ENCODE results near the gene RGSL1.
A peak's percentile ranks its signal among the peaks of the same experiment; 100 is the strongest.

The RGSL1 gene

DNA sequence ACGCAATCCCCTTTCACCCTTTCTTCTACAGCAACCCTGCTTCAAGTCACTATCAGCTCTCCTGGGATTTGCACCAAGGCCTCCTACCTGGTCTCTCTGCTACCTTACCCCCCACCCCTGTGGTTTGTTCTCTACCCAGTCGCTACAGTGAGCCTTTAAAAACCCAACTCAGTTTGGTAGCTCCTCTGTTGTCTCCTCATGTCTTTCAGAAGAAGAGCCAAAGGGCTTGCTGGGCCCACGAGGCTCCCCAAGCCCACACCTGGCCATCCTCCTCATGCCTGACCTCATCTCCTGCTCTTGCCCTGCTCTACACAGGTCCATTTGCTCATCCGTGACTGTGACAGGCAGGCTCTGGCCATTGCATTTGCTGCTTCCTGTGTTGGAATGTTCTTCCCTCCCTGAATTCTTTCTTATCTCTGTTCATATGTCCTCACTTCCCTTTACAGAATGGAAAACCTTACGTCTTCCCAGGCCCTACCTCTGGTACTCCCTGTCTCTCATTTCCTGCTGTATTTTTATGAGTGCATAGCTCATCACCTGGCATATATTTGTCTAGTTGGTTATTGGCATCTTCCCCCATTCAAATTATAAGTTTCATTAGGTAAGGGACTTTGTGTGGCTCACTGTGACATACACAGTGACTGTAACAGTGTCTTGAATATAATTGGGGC is 150.9 kb downstream of the RGSL1 start:
- WGBS (ENCODE audit: extremely low coverage, insufficient coverage, low lambda C conversion rate) = no CpG with 5 or more reads among the region's 5 CpGs
- no peak overlapping the region for H3K23ac ChIP-seq (ENCODE audit: low read length)
- H3K56ac ChIP-seq (ENCODE audit: low read length) = peak overlapping the region; percentile 61
- H3K18ac ChIP-seq (ENCODE audit: low read length) = no peak overlapping the region
- H4K5ac ChIP-seq (ENCODE audit: low read length) = no peak overlapping the region
- no peak overlapping the region for H3K4me3 ChIP-seq (ENCODE audit: low read length)
- H2BK15ac ChIP-seq (replicated peaks; ENCODE audit: low read depth) = no peak overlapping the region
- no peak for DNase-seq
- no peaks in the 10 kb centered on the region for H3K27me3 ChIP-seq (ENCODE audit: insufficient read depth, low read length, poor library complexity)
- peak overlapping the region; percentile 4 for H2BK5ac ChIP-seq (ENCODE audit: low read length)
- peaks cover 36% of the 10 kb centered on the region for H3K79me2 ChIP-seq (ENCODE audit: control insufficient read depth, insufficient read depth, low read length)
- H3K4ac ChIP-seq (ENCODE audit: low read depth, low read length) = no peak overlapping the region
- no peak overlapping the region for H4K8ac ChIP-seq (ENCODE audit: low read depth, low read length)
- H3K27ac ChIP-seq (ENCODE audit: low read depth, low read length) = no peak overlapping the region
- peak overlapping the region; percentile 49 for H3K9ac ChIP-seq (ENCODE audit: low read length)
- peaks cover 9% of the 10 kb centered on the region for H3K4me1 ChIP-seq (ENCODE audit: control insufficient read depth, low read depth, low read length)
- peak overlapping the region; percentile 6 for H3K4me2 ChIP-seq (ENCODE audit: low read length)
- no peak overlapping the region for H2AK5ac ChIP-seq (ENCODE audit: low read length)
- H2BK120ac ChIP-seq (ENCODE audit: low read depth, low read length) = no peak overlapping the region
- H3K36me3 ChIP-seq (ENCODE audit: control insufficient read depth, insufficient read depth, low read length) = peaks cover 15% of the 10 kb centered on the region
- H3K79me1 ChIP-seq (ENCODE audit: low read length) = peaks cover 16% of the 10 kb centered on the region

DNA sequence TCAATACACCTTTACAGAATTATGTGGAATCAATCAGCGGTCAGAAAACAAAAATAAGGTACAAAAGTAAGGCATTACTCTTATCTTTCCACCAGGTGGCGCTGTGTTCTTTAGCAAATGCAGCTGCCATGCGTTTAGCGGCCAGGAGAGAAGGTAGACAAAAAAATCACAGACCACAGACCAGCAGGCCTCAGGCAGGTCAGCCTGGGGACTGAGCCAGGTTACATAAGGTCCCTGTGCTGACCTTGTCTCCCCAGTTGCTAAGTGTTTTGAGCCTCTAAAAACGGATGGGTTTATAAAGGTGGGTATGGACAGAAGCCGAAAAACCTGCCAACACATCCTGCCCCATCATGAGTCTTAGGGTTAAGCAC is 151.5 kb downstream of the RGSL1 start:
- Histone ChIP-seq H3K27me3 (ENCODE audit: insufficient read depth, low read length, poor library complexity) (no peaks in the 10 kb centered on the region), H3K56ac (ENCODE audit: low read length) (peak overlapping the region; percentile 78), H2AK5ac (ENCODE audit: low read length) (no peak overlapping the region), H4K8ac (ENCODE audit: low read depth, low read length) (no peak overlapping the region), H3K4me2 (ENCODE audit: low read length) (peak overlapping the region; percentile 15), H3K79me2 (ENCODE audit: control insufficient read depth, insufficient read depth, low read length) (peaks cover 36% of the 10 kb centered on the region), H2BK15ac (replicated peaks; ENCODE audit: low read depth) (no peak overlapping the region), H3K9ac (ENCODE audit: low read length) (peak overlapping the region; percentile 90), H2BK120ac (ENCODE audit: low read depth, low read length) (no peak overlapping the region), H2BK5ac (ENCODE audit: low read length) (peak overlapping the region; percentile 13), H3K4me1 (ENCODE audit: control insufficient read depth, low read depth, low read length) (peaks cover 9% of the 10 kb centered on the region), H3K18ac (ENCODE audit: low read length) (no peak overlapping the region), H3K23ac (ENCODE audit: low read length) (no peak overlapping the region), H3K4me3 (ENCODE audit: low read length) (no peak overlapping the region), H3K79me1 (ENCODE audit: low read length) (peaks cover 16% of the 10 kb centered on the region), H3K4ac (ENCODE audit: low read depth, low read length) (no peak overlapping the region), H4K5ac (ENCODE audit: low read length) (no peak overlapping the region), H3K36me3 (ENCODE audit: control insufficient read depth, insufficient read depth, low read length) (peaks cover 15% of the 10 kb centered on the region), H3K27ac (ENCODE audit: low read depth, low read length) (no peak overlapping the region)
- WGBS (ENCODE audit: extremely low coverage, insufficient coverage, low lambda C conversion rate) = no CpG with 5 or more reads among the region's 6 CpGs
- peak; percentile 91 for DNase-seq

DNA sequence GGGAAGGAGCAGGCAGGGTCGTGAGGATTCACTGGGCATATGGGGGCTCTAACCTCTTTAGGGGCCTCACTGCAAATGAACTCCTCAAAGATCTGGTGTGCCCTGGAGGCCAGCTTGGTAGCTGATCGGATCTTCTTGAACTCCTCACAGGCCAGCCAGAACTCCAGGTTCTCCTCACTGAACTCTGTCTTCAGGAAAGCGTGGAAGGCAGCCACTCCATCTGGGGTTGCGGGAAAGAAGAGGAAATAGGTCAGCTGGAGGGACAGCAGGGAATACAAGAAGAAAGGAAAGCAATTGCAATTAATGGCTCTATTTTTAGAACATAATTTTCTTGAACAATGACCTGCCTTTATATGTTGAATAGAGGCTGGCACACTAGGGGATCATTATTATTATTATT is 152.0 kb downstream of the RGSL1 start:
- H3K4me1 ChIP-seq (ENCODE audit: control insufficient read depth, low read depth, low read length) = peaks cover 9% of the 10 kb centered on the region
- no peak for DNase-seq
- no peak overlapping the region for H4K8ac ChIP-seq (ENCODE audit: low read depth, low read length)
- peak overlapping the region; percentile 6 for H3K18ac ChIP-seq (ENCODE audit: low read length)
- peaks cover 36% of the 10 kb centered on the region for H3K79me2 ChIP-seq (ENCODE audit: control insufficient read depth, insufficient read depth, low read length)
- H2BK5ac ChIP-seq (ENCODE audit: low read length) = peak overlapping the region; percentile 13
- no peaks in the 10 kb centered on the region for H3K27me3 ChIP-seq (ENCODE audit: insufficient read depth, low read length, poor library complexity)
- peak overlapping the region; percentile 78 for H3K56ac ChIP-seq (ENCODE audit: low read length)
- peak overlapping the region; percentile 15 for H3K4me2 ChIP-seq (ENCODE audit: low read length)
- H2BK15ac ChIP-seq (replicated peaks; ENCODE audit: low read depth) = no peak overlapping the region
- peak overlapping the region; percentile 29 for H2AK5ac ChIP-seq (ENCODE audit: low read length)
- no CpG with 5 or more reads among the region's 4 CpGs for WGBS (ENCODE audit: extremely low coverage, insufficient coverage, low lambda C conversion rate)
- H3K79me1 ChIP-seq (ENCODE audit: low read length) = peaks cover 16% of the 10 kb centered on the region
- H3K27ac ChIP-seq (ENCODE audit: low read depth, low read length) = no peak overlapping the region
- peaks cover 15% of the 10 kb centered on the region for H3K36me3 ChIP-seq (ENCODE audit: control insufficient read depth, insufficient read depth, low read length)
- H3K4me3 ChIP-seq (ENCODE audit: low read length) = peak overlapping the region; percentile 4
- no peak overlapping the region for H3K23ac ChIP-seq (ENCODE audit: low read length)
- no peak overlapping the region for H4K5ac ChIP-seq (ENCODE audit: low read length)
- no peak overlapping the region for H3K4ac ChIP-seq (ENCODE audit: low read depth, low read length)
- H2BK120ac ChIP-seq (ENCODE audit: low read depth, low read length) = no peak overlapping the region
- peak overlapping the region; percentile 90 for H3K9ac ChIP-seq (ENCODE audit: low read length)

DNA sequence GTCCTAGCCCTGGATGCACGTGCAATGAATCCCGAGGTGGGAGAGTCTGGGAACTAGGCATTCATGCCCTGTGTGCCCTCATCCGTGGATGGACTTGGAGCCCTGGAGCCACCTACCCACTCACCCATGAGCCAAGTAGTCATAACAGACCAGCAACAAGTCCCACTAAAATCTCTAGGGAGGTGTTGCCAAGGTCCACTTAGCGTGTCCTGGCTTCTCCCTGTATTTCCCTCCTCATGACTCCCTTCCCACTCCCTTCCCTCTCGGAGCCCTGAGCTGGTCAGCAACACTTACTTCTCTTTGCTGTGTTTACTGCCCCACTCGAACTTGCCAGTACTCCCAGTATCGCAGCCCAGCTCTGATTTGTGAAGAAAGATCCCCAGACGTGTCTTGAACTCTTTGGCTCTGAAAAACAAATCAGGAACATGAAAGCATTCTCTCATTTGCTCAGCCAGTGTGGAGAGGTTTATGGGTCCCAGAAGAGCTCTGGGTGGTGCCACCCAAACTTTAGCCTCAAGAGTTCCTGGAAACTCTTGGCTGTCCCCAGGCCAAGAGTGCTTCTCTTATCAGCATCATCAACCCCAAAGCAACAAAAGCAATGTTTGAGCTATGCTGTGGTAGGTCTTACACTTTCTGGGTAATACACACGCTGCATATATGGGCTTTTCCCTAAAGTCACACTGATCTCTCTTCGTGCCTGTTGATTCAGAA is 153.1 kb downstream of the RGSL1 start:
- Histone ChIP-seq H3K9ac (ENCODE audit: low read length) (peak overlapping the region; percentile 90), H3K4me1 (ENCODE audit: control insufficient read depth, low read depth, low read length) (peaks cover 9% of the 10 kb centered on the region), H3K4ac (ENCODE audit: low read depth, low read length) (no peak overlapping the region), H3K4me2 (ENCODE audit: low read length) (peak overlapping the region; percentile 84), H3K27me3 (ENCODE audit: insufficient read depth, low read length, poor library complexity) (no peaks in the 10 kb centered on the region), H2BK15ac (replicated peaks; ENCODE audit: low read depth) (no peak overlapping the region), H3K18ac (ENCODE audit: low read length) (peak overlapping the region; percentile 42), H2BK5ac (ENCODE audit: low read length) (no peak overlapping the region), H3K4me3 (ENCODE audit: low read length) (peak overlapping the region; percentile 84), H4K8ac (ENCODE audit: low read depth, low read length) (no peak overlapping the region), H3K36me3 (ENCODE audit: control insufficient read depth, insufficient read depth, low read length) (peaks cover 15% of the 10 kb centered on the region), H3K27ac (ENCODE audit: low read depth, low read length) (no peak overlapping the region), H3K79me2 (ENCODE audit: control insufficient read depth, insufficient read depth, low read length) (peaks cover 36% of the 10 kb centered on the region), H4K5ac (ENCODE audit: low read length) (no peak overlapping the region), H3K56ac (ENCODE audit: low read length) (peak overlapping the region; percentile 91), H3K23ac (ENCODE audit: low read length) (peak overlapping the region; percentile 89), H3K79me1 (ENCODE audit: low read length) (peaks cover 16% of the 10 kb centered on the region), H2AK5ac (ENCODE audit: low read length) (peak overlapping the region; percentile 43), H2BK120ac (ENCODE audit: low read depth, low read length) (no peak overlapping the region)
- DNase-seq = no peak
- WGBS (ENCODE audit: extremely low coverage, insufficient coverage, low lambda C conversion rate) = no CpG with 5 or more reads among the region's 10 CpGs

DNA sequence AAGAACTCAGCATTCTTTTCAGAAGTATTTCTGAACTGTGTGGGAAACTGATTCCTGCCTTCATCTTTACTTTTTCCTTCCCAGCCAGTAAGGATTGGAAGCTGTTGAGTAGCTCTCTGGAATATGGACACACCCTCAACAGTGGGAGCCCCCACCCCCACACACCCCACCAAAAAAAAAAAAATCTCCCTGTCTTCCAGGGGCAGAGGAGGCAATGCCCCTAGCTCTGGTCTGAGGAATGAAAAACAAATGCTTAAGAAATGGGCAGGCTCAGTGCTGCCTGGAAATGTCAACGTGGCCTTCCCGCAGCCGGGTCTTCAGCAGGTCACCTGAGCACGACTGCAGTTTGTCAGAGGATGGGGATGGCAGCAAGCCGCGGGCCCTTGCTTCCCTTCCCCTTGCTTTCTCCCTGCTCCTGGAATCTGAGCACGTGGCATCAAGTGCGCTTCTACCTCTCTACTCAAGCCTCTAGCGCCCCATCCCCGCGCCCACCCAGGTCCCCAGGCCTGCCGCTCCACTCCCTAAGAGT is 153.8 kb downstream of the RGSL1 start:
- Histone ChIP-seq H3K4ac (ENCODE audit: low read depth, low read length) (peak overlapping the region; percentile 41), H3K79me2 (ENCODE audit: control insufficient read depth, insufficient read depth, low read length) (peaks cover 36% of the 10 kb centered on the region), H3K36me3 (ENCODE audit: control insufficient read depth, insufficient read depth, low read length) (peaks cover 15% of the 10 kb centered on the region), H4K5ac (ENCODE audit: low read length) (no peak overlapping the region), H3K27me3 (ENCODE audit: insufficient read depth, low read length, poor library complexity) (no peaks in the 10 kb centered on the region), H3K4me2 (ENCODE audit: low read length) (peak overlapping the region; percentile 84), H3K27ac (ENCODE audit: low read depth, low read length) (no peak overlapping the region), H3K4me1 (ENCODE audit: control insufficient read depth, low read depth, low read length) (peaks cover 9% of the 10 kb centered on the region), H2BK5ac (ENCODE audit: low read length) (peak overlapping the region; percentile 61), H3K23ac (ENCODE audit: low read length) (no peak overlapping the region), H3K4me3 (ENCODE audit: low read length) (peak overlapping the region; percentile 84), H3K18ac (ENCODE audit: low read length) (peak overlapping the region; percentile 23), H2BK15ac (replicated peaks; ENCODE audit: low read depth) (no peak overlapping the region), H3K56ac (ENCODE audit: low read length) (peak overlapping the region; percentile 91), H3K79me1 (ENCODE audit: low read length) (peaks cover 16% of the 10 kb centered on the region), H4K8ac (ENCODE audit: low read depth, low read length) (no peak overlapping the region), H2BK120ac (ENCODE audit: low read depth, low read length) (no peak overlapping the region), H2AK5ac (ENCODE audit: low read length) (no peak overlapping the region), H3K9ac (ENCODE audit: low read length) (peak overlapping the region; percentile 90)
- no CpG with 5 or more reads among the region's 12 CpGs for WGBS (ENCODE audit: extremely low coverage, insufficient coverage, low lambda C conversion rate)
- DNase-seq = peak; percentile 69
